Measurements from ENCODE around the gene LRTM2.

LRTM2 gene

DNA sequence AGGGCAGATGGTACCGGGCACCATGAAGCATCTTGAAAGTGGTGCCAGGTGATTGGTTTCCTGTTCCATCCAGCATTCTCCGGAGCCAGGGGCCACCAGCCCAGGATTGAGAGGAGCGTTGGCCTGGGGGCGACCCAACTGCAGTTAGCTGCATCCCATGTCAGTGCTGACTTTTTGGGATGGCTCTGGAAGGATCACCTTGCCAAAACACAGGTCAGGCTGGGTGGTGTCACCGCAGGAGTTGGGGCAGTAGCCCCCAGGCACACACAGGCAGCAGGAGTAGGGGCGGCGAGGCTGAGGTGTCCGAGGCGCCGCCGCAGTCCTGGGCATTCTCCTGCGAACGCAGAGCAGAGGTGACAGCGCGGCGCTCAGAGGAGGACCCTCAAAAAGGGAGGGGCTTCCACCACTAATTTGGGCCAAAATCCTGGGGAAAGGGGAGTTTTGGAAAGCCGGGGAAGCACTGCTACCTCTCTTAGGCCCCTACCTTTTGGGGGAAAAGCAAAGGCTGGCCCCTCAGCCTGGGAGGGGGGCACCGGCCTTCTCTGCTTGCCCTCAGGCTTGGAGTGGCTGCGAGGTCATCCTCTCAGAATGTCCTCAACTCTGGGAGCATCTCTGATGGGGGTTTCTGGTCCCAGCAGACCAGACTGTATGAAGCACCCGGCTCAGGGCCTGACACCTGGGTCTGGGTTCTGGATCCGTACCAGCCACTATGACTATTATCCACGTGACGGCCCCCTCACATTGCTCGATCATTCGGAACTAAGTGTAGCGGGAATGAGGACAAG, 26.7 kb upstream of the LRTM2 start:
- DNase-seq (ENCODE audit: low read depth), result no peak
- no peak for TF ChIP-seq CTCF (conservative IDR thresholded peaks at IDR 0.05; ENCODE audit: low read length)

GRCh38 chr12:1794440-1795090, 25.8 kb upstream of the LRTM2 start:
- DNase-seq (ENCODE audit: low read depth), result no peak
- TF ChIP-seq CTCF (conservative IDR thresholded peaks at IDR 0.05; ENCODE audit: low read length), result no peak
- no peak overlapping the region for H3K4me3 ChIP-seq (ENCODE audit: low read length)

More for the DNA sequence above, 26.7 kb upstream of the LRTM2 start:
- H3K4me3 ChIP-seq (ENCODE audit: low read length), result no peak overlapping the region

- no peak for TF ChIP-seq CTCF (conservative IDR thresholded peaks at IDR 0.05; ENCODE audit: low read length)
- no peak for DNase-seq (ENCODE audit: low read depth)
- H3K4me3 ChIP-seq (ENCODE audit: low read length), result no peak overlapping the region
Measured at GRCh38 chr12:1795221-1795784, 25.1 kb upstream of the LRTM2 start.

DNA sequence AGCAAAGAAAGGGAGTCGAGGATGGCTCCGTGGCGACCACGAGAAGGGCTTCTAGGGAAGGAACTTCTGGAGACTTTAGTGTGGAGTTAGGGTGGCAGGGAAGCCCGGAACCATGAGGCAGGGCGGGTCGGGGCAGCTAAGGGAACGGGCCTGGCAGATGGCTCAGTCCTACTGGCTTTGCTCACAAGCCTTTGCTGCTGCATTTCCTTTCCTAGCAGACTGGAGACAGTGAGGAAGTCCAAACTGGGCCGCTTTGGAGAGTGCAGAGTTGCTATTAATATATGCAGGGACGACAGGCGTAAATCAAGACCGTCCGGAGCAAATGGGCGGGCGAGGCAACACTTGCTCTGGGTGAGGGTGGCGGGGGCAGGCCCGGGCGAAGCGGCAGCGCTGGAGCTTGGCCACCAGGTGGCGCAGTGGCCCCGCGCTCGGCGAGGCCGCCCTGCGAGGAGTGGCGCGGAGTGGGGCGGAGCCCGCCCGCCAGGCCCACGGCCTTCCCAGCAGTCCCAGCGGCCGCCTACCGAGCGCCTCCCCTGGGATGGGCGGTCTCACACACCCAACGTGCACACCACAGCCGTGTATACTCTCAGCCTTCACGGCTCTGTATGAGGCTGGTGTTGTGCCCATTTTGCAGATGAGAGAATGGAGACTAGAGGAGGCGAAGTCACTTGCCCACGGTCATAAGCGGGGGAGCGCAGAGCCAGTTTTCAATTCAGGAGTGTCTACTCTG, 24.4 kb upstream of the LRTM2 start:
- peak; percentile 88 for DNase-seq (ENCODE audit: low read depth)
- TF ChIP-seq CTCF (conservative IDR thresholded peaks at IDR 0.05; ENCODE audit: low read length), result peak; percentile 55
- H3K4me3 ChIP-seq (ENCODE audit: low read length), result peak overlapping the region; percentile 65

DNA sequence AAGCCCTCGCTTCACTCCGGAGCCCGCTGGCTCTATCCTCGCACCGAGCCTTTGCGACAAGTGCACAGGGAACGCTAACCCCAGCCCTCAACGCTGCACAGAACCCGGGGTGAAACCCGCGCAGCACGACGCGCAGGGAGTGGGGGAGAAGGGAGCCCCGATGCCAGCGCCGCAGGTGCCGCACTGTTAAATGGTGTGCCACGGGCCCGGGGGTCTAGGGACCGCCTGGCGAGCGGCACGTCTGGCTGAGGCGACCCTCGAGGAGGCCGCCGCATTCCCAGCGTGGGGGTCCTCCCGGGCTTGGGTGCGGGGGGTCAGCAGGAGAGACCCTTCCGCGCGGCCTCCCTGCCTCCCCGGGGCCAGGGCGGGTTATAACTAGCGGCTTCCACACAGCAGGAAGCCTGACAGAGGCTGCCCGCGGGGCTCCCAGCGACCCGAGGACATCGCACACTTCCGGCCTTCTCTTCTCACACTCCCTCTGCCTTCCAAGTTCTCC, 23.8 kb upstream of the LRTM2 start:
- peak overlapping the region; percentile 65 for H3K4me3 ChIP-seq (ENCODE audit: low read length)
- no peak for TF ChIP-seq CTCF (conservative IDR thresholded peaks at IDR 0.05; ENCODE audit: low read length)
- peak; percentile 24 for DNase-seq (ENCODE audit: low read depth)

DNA sequence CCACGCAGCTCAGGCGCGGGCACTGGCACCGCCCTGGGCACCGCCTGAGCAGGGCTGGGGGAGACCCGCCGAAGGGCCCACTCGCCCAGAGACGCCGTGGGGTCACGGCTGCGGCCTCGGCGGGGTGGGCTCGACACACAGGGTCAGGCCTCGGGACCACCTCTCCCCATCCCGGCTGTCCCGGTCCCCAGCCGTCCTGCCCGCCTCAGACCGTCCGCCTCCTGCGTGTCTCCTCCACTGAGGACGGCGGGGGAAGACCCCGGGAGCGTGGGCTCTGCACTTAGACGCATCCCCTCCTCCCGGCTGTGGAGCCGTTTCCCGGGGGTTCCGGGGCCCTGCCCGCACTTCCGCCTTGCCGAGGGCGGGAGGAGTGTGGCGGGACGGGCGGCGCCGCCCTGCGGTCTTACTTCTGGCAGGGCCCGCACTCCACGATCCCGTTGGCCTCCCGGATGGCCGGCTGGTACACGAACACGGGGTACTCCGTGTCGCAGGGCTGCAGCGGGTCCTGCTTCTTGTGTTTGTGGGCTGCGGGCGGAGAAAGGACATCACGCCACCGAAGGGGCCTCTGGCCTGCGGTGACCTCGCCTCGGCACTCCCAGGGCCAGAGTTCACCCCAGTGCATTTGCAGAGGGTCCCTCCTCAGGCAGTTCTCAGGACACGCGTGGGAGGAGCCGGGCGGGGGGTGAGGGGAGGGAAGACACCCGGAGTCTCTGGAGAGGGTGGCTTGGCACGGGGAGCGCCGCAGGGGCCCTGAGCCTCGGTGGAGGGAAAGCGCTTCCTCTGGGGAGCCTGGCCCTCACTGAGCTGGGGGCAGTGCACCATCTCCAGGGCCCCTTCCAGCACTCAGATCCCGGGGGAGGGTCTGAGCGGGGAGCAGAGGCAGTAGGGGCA, 23.1 kb upstream of the LRTM2 start:
- peak; percentile 26 for DNase-seq (ENCODE audit: low read depth)
- peak overlapping the region; percentile 65 for H3K4me3 ChIP-seq (ENCODE audit: low read length)
- TF ChIP-seq CTCF (conservative IDR thresholded peaks at IDR 0.05; ENCODE audit: low read length), result no peak

Data from AG10803 (cell line).